ENCODE measurements around the gene AASS.

- TF ChIP-seq CTCF (IDR thresholded peaks at IDR 0.05) (no peak), EP300 (IDR thresholded peaks at IDR 0.05) (no peak), POLR2AphosphoS5 (IDR thresholded peaks at IDR 0.05) (no peak)
Measured at GRCh38 chr7:122118757-122119156, 25.3 kb downstream of the AASS start.
